Urinary bladder (tissue), 4 donors: ENCODE measurements around the gene ANGPTL3. TPM values are rescaled to one million over a fixed set of nuclear protein-coding genes. Genes with fewer than 3 reads are reported as not detected.
"Not testable (repeated sequence)": the region's sequence is repeated elsewhere in the genome, so short reads cannot be mapped to it uniquely, and the experiment has no call there.

Source experiments
- DNase-seq: peaks from one replicate; pipeline ENCODE4 v3.0.0-alpha.2; 2015; ENCODE audit errors: extremely low spot score
- H3K27ac ChIP-seq: one replicate; pipeline ENCODE4 v1.5.1; 2013; ENCODE audit warnings: low read depth, mild to moderate bottlenecking, moderate library complexity
- H3K36me3 ChIP-seq: one replicate; pipeline ENCODE4 v1.6.1; 2013; ENCODE audit warnings: mild to moderate bottlenecking, moderate library complexity; ENCODE audit not compliant: insufficient read depth
- H3K4me1 ChIP-seq: one replicate; pipeline ENCODE4 v1.6.1; 2013; ENCODE audit warnings: mild to moderate bottlenecking, moderate library complexity; ENCODE audit not compliant: insufficient read depth
- H3K4me3 ChIP-seq: one replicate; pipeline ENCODE4 v1.5.1; 2013; ENCODE audit warnings: low read depth, low read length
- WGBS: extraction: QIAGEN DNeasy Blood & Tissue Kit; methylation state at CpG from one replicate; pipeline ENCODE4 v1.1.7; 2013; 5-methylcytosine and 5-hydroxymethylcytosine counted together
- polyA plus RNA-seq: library from polyadenylated mRNA; stranded (reverse); fragments of 200-250 nt; gene quantifications from one replicate; pipeline ENCODE4 v1.2.3, GENCODE V29; 2013
- total RNA-seq: library from RNA; depleted of rRNA; stranded (reverse); fragments of >200 nt; gene quantifications from one replicate; pipeline ENCODE4 v1.2.3, GENCODE V29; 2014
- donor health status: healthy with polysubstance abuse.
- donor health status: healthy.

The ANGPTL3 gene
- not detected for total RNA-seq
- 0.11 TPM for polyA plus RNA-seq

GRCh38 chr1:62597281-62597680 lies at the start of gene ANGPTL3:
Gene ANGPTL3 (plus strand): TSS chr1:62597520. CDS start chr1:62597567, 47 bp downstream.
- WGBS = 88% methylated on average over 3 of the region's 3 CpGs
- Histone ChIP-seq H3K27ac (no peak within 1 kb of the TSS), H3K36me3 (no peaks in the 10 kb centered on the region), H3K4me1 (no peaks in the 10 kb centered on the region), H3K4me3 (no peak within 1 kb of the TSS)
- no peak for DNase-seq

- 97% methylated on average over 2 of the region's 2 CpGs for WGBS
- H3K27ac ChIP-seq = no peak overlapping the region
Measured at GRCh38 chr1:62561306-62561705, 36.0 kb upstream of the ANGPTL3 start.

GRCh38 chr1:62567182-62567581 lies 30.1 kb upstream of the ANGPTL3 start:
- not testable (repeated sequence) for H3K4me3 ChIP-seq, H3K4me1 ChIP-seq, H3K36me3 ChIP-seq, H3K27ac ChIP-seq, DNase-seq
- WGBS = 97% methylated on average over 1 of the region's 1 CpG

More at GRCh38 chr1:62561306-62561705, 36.0 kb upstream of the ANGPTL3 start:
- Histone ChIP-seq H3K4me1 (no peaks in the 10 kb centered on the region), H3K36me3 (peaks cover 3% of the 10 kb centered on the region), H3K4me3 (no peak overlapping the region)
- no peak for DNase-seq

GRCh38 chr1:62567926-62568325 lies 29.4 kb upstream of the ANGPTL3 start:
- WGBS = 90% methylated on average over 1 of the region's 1 CpG
- H3K36me3 ChIP-seq, H3K4me1 ChIP-seq, DNase-seq, H3K4me3 ChIP-seq, H3K27ac ChIP-seq: not testable (repeated sequence)

GRCh38 chr1:62571517-62571916 lies 25.8 kb upstream of the ANGPTL3 start:
- not testable (repeated sequence) for H3K4me1 ChIP-seq, H3K4me3 ChIP-seq, H3K27ac ChIP-seq, H3K36me3 ChIP-seq, DNase-seq
- 85% methylated on average over 4 of the region's 4 CpGs for WGBS

GRCh38 chr1:62572476-62572875 lies 24.8 kb upstream of the ANGPTL3 start:
- no peak for DNase-seq
- H3K27ac ChIP-seq = no peak overlapping the region
- H3K36me3 ChIP-seq = peaks cover 6% of the 10 kb centered on the region
- no peaks in the 10 kb centered on the region for H3K4me1 ChIP-seq
- no peak overlapping the region for H3K4me3 ChIP-seq

GRCh38 chr1:62573675-62574074 lies 23.6 kb upstream of the ANGPTL3 start:
- Histone ChIP-seq H3K27ac (no peak overlapping the region), H3K4me1 (no peaks in the 10 kb centered on the region), H3K4me3 (no peak overlapping the region), H3K36me3 (peaks cover 6% of the 10 kb centered on the region)
- DNase-seq = no peak
- WGBS = 41% methylated on average over 2 of the region's 2 CpGs

GRCh38 chr1:62585469-62586155 lies 11.7 kb upstream of the ANGPTL3 start:
- WGBS = 28% methylated on average over 1 of the region's 1 CpG
- no peak overlapping the region for H3K27ac ChIP-seq
- no peaks in the 10 kb centered on the region for H3K36me3 ChIP-seq
- DNase-seq = no peak
- H3K4me1 ChIP-seq = no peaks in the 10 kb centered on the region
- no peak overlapping the region for H3K4me3 ChIP-seq

- Histone ChIP-seq H3K36me3 (no peaks in the 10 kb centered on the region), H3K27ac (no peak overlapping the region), H3K4me3 (no peak overlapping the region)
Measured at GRCh38 chr1:62588000-62588399, 9.3 kb upstream of the ANGPTL3 start.

GRCh38 chr1:62589321-62589720 lies 8.0 kb upstream of the ANGPTL3 start:
- Histone ChIP-seq H3K36me3 (no peaks in the 10 kb centered on the region), H3K4me1 (no peaks in the 10 kb centered on the region), H3K27ac (no peak overlapping the region), H3K4me3 (no peak overlapping the region)
- 89% methylated on average over 3 of the region's 3 CpGs for WGBS
- DNase-seq = no peak

More at GRCh38 chr1:62588000-62588399, 9.3 kb upstream of the ANGPTL3 start:
- DNase-seq = no peak
- H3K4me1 ChIP-seq = no peaks in the 10 kb centered on the region

- DNase-seq = no peak
Measured at GRCh38 chr1:62590255-62590969, 6.9 kb upstream of the ANGPTL3 start.

GRCh38 chr1:62590970-62591368 lies 6.4 kb upstream of the ANGPTL3 start:
- DNase-seq = no peak
- 97% methylated on average over 1 of the region's 1 CpG for WGBS
- Histone ChIP-seq H3K4me3 (no peak overlapping the region), H3K27ac (no peak overlapping the region), H3K4me1 (no peaks in the 10 kb centered on the region), H3K36me3 (no peaks in the 10 kb centered on the region)

More at GRCh38 chr1:62590255-62590969, 6.9 kb upstream of the ANGPTL3 start:
- 79% methylated on average over 4 of the region's 4 CpGs for WGBS
- no peaks in the 10 kb centered on the region for H3K36me3 ChIP-seq
- no peak overlapping the region for H3K27ac ChIP-seq
- H3K4me1 ChIP-seq = no peaks in the 10 kb centered on the region
- no peak overlapping the region for H3K4me3 ChIP-seq

GRCh38 chr1:62593825-62594394 lies 3.4 kb upstream of the ANGPTL3 start:
- H3K27ac ChIP-seq = no peak overlapping the region
- no peaks in the 10 kb centered on the region for H3K36me3 ChIP-seq
- H3K4me1 ChIP-seq = no peaks in the 10 kb centered on the region
- WGBS = 35% methylated on average over 2 of the region's 2 CpGs
- no peak for DNase-seq
- H3K4me3 ChIP-seq = no peak overlapping the region

GRCh38 chr1:62595647-62596046 lies 1.7 kb upstream of the ANGPTL3 start:
- WGBS = 91% methylated on average over 3 of the region's 3 CpGs
- H3K4me1 ChIP-seq = no peaks in the 10 kb centered on the region
- no peaks in the 10 kb centered on the region for H3K36me3 ChIP-seq
- H3K4me3 ChIP-seq = no peak overlapping the region
- no peak overlapping the region for H3K27ac ChIP-seq
- DNase-seq = no peak
